PFSK-1 (cell line): ENCODE results near the gene TMEM125.

Experiments
- POLR2AphosphoS5 ChIP-seq: IDR thresholded peaks from 2 replicates; pipeline ENCODE4 v1.6.1; 2012; ENCODE audit warnings: low read depth, mild to moderate bottlenecking, control low read depth, low read length, moderate library complexity
- TAF1 ChIP-seq: IDR thresholded peaks from 2 replicates; pipeline ENCODE4 v1.6.1; 2012; ENCODE audit warnings: low read length, control low read depth, borderline replicate concordance; ENCODE audit not compliant: insufficient read depth
- TF ChIP-seq, protein P1 (sequence below), 2 experiments: IDR thresholded peaks; 2 replicates each; pipeline versions ENCODE4 v1.6.1 to v1.8.0; 2011 to 2012; ENCODE audit warnings: low read depth in 2 of 2, low read length in 2 of 2, control low read depth in 1 of 2, inconsistent platforms in 1 of 2, mild to moderate bottlenecking in 1 of 2, moderate library complexity in 1 of 2; ENCODE audit not compliant: insufficient read depth in 1 of 2

DNA sequence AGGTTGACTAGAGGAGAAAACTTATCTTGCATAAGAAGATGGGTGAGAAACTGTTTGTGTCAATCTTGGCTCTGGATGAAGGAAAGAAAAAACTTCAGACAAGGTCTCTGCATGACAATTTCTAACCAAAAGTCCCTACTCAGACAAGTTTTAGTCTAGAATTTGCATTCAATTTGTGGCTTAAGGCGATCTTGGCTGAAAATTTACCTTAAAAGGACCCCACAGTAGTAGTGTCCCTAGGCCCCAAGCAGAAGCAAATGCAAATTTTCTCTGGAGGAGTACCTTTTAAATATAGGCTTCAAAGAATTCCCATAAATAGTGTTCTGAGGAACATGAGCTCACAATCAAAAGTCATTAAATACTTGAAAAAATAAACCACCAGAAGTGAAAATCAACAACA is 17.6 kb upstream of the TMEM125 start:
- TF ChIP-seq, protein P1, sequence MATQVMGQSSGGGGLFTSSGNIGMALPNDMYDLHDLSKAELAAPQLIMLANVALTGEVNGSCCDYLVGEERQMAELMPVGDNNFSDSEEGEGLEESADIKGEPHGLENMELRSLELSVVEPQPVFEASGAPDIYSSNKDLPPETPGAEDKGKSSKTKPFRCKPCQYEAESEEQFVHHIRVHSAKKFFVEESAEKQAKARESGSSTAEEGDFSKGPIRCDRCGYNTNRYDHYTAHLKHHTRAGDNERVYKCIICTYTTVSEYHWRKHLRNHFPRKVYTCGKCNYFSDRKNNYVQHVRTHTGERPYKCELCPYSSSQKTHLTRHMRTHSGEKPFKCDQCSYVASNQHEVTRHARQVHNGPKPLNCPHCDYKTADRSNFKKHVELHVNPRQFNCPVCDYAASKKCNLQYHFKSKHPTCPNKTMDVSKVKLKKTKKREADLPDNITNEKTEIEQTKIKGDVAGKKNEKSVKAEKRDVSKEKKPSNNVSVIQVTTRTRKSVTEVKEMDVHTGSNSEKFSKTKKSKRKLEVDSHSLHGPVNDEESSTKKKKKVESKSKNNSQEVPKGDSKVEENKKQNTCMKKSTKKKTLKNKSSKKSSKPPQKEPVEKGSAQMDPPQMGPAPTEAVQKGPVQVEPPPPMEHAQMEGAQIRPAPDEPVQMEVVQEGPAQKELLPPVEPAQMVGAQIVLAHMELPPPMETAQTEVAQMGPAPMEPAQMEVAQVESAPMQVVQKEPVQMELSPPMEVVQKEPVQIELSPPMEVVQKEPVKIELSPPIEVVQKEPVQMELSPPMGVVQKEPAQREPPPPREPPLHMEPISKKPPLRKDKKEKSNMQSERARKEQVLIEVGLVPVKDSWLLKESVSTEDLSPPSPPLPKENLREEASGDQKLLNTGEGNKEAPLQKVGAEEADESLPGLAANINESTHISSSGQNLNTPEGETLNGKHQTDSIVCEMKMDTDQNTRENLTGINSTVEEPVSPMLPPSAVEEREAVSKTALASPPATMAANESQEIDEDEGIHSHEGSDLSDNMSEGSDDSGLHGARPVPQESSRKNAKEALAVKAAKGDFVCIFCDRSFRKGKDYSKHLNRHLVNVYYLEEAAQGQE (IDR thresholded peaks at IDR 0.05; ENCODE audit: insufficient read depth in 1 of 2, low read depth in 2 of 2, low read length in 2 of 2) = no peak
- TF ChIP-seq POLR2AphosphoS5 (no peak), TAF1 (no peak)
